GM19438 (cell line): ENCODE measurements around the gene BRI3BP.
A peak's percentile ranks its signal among the peaks of the same experiment; 100 is the strongest.

Experiments
- ATAC-seq: cut with Tn5 transposase; IDR thresholded peaks from one replicate; pipeline ENCODE4 v1.9.1; 2021; ENCODE audit warnings: low read depth; ENCODE audit not compliant: unreplicated experiment

Gene BRI3BP, protein sequence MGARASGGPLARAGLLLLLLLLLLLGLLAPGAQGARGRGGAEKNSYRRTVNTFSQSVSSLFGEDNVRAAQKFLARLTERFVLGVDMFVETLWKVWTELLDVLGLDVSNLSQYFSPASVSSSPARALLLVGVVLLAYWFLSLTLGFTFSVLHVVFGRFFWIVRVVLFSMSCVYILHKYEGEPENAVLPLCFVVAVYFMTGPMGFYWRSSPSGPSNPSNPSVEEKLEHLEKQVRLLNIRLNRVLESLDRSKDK

DNA sequence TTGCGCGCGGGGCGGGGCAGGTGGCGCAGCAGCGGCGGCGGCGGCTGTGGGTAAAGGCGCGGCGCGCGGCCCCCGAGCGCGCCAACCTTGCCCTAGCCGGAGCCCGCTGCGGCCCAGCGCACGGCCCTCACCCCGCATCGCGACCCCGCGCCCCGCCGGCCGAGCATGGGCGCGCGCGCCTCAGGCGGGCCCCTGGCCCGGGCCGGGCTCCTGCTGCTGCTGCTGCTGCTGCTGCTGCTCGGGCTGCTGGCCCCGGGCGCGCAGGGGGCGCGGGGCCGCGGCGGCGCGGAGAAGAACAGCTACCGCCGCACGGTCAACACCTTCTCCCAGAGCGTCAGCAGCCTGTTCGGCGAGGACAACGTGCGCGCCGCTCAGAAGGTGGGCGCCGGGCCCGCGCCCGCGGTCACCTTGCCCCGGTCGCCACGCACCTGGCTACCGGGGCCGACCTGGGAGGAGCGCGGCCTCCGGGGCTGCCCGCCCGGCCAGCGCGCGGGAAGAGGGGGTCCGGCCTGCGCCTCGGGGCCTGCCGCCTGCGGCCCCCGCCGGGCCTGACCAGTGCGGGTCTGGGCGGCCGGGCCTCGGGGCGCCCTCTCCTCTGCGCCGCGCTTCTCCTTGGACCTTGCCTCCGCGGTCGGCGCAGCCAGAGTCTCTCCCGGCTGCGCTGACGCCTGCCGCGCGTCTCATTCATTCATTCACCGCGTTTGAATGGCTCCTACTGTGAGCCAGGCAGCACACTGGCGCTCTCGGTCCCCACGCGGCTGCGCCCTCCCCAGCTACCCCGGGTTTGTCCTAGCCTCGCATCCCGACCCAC lies at the start of gene BRI3BP:
TSS of gene BRI3BP (plus strand) at position 20 of the 811 bp plus-strand sequence. CDS start at position 166, 146 bp downstream.
- peak; percentile 36 for ATAC-seq

DNA sequence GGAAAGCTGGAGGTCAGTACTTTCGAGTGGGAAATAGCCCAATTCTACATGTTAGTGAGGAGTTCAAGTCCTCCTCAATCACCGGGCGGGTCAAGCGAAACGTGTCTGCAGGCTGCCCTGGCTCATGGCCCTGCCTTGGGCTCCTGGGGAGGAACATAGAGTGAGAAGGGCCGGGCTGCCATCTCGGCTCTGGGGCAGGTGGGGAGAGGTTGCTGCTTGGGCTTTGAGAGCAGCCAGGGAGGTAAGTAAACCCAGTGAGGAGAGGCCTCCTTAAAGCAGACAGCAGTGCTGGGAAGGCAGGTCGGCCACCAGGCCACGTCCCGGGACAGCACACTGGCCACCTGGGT lies 47.0 kb upstream of the BRI3BP start:
- ATAC-seq: no peak

DNA sequence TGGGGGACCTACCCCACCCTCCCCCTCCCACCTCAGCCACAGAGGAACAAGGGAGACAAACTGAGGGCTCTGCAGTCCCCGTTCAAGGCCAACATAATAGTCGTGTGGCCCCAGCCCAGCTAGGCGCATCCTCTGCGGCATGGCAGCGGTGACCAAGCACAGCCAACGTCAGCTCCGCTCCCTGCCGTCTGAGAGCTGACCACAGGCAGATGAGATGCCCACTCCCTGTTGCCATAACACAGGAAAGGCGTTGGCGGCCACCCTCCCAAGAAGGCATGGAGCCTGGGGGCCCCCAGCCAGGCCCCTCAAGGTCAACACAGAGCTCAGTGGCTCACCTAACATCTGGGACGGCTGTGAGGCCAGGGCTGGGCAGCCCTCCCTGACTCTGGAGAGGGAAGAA lies 46.4 kb upstream of the BRI3BP start:
- no peak for ATAC-seq

DNA sequence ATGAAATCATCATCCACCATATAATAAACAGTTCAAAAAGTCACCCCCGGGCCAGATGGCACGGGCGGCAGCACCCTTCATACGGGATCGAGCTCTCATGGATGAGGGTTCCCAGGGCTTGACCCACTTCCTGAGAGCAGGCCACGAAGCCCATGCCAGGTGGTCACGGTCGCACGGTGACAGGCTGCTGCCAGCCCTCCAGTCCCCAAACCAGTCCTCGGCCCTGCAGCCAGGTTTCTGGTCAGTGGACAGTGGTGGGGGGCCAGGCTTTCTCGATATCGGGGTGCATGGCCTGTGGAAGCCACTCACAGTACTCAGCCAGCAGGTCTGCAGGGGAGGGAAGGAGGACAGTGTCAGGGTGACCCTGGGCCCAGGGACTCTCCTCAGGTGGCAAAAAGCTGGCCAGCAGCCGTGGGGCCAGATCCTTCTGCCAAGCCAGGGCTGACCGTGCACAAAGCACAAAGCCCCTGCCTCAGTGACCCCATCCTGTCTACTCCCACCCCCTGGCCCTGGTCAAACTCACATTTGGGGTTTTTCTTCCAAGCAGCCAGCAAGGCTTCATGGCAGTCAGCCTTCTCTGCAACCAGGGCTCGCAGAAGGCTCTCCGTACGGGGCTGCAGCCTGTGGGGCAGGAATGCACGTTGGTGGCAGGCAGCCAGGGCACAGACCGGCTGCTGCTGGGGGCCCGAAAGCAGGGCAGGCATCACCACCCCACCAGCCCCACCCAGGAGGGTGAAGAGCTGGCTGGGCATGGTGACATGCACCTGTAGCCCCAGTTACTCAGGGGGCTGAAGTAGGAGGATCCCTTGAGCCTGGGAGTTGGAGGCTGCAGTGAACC lies 45.7 kb upstream of the BRI3BP start:
- no peak for ATAC-seq

DNA sequence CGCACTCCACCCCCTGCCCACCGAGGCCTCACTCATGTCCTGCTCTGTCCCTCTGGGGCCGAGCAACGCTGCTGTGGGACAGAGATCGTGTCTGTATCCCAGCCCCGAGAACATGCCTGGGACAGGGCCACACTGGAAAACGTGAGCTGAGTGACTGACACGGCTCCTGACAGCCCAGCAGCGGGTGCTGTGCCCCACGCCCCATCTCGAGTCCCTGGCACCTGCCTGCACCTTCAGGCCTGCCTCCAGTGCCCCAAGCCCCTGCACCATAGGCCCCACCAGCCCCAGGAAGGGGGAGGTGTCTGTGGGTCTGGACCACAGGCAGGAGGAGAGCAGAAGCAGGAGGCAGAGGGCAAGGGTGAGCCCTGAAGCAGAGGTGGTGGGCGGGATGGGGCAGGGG lies 44.4 kb upstream of the BRI3BP start:
- no peak for ATAC-seq

DNA sequence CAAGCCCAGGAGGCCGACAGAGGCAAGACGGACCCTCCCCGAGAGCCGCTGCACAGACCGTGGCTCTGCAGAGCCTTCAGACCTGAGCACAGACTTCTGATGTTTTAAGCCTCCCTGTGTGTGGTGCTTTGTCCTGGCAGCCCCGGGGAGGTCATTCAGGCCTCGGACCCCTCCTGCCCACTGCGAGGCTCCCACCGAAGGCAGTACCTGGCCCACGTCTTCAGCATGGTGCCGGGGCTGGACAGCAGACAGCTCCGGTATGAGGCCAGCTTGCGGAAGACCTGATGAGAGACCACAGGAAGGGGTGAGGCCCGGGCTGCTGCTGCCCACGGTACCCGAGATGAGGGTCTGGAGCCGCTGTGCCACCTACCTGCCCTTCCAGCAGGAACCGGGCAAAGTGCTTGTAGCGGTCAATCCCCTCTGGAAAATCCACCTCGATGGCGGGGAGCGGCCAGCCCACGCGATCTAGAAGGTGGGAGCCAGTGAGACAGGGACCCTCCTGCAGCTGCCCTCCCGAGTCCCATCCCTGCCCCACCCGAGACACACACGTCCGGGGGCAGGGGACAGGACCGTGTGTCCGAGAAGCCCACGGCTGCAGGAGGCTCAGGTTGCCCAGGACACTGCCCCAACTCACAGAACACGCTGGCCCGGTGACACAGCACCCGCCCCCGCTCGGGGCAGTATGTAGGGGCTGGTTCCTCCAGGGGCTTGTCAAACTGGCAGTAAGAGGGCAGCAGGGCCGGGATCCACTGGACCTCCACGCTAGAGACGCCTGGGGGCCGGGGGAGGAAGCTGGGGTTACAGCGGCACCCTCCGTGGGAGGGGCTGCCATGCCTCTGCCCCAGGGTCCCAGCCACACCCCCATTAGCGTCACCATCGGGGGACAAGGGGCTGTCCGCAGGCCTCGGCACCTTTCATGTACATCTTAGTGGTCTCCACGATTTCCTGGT lies 43.4 kb upstream of the BRI3BP start:
- ATAC-seq: no peak

DNA sequence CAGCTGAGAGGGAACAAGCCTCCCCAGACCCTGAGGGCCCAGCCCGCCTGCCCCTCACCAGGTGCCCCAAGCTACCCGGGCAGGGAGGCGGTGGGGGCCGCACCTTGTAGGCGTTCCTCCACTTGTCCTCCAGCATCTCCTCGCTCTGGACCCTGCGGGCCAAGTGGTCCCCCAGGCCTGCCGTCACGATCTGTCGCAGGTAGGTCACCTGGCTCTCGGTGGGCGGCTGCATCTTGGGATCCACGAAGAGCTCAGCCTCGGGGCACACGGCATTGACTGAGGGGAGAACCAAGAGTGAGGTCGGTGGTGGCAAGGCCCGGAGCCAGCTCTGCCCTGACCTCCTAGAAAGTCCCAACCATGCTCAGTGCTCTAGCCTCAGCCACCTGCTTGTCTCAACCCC lies 41.1 kb upstream of the BRI3BP start:
- no peak for ATAC-seq

DNA sequence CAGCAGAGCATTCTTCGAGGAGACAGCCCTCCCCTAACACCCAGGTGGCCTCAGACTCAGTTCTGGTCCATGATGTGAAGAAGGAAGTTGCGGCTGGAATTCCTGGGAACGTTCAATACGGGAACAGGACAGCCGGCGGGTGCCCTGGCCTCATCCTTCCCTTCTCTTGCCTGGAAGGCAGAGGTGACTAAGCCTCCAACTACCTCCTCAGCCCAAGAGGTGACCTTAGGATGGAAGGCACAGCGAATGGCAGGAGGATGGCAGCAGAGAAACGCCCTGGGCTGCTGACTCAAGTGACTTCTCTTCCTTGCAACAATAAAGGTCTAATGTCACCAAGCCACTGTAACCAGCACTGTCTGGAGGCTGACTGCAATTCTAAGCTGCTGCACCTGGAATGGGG lies 40.6 kb upstream of the BRI3BP start:
- no peak for ATAC-seq

DNA sequence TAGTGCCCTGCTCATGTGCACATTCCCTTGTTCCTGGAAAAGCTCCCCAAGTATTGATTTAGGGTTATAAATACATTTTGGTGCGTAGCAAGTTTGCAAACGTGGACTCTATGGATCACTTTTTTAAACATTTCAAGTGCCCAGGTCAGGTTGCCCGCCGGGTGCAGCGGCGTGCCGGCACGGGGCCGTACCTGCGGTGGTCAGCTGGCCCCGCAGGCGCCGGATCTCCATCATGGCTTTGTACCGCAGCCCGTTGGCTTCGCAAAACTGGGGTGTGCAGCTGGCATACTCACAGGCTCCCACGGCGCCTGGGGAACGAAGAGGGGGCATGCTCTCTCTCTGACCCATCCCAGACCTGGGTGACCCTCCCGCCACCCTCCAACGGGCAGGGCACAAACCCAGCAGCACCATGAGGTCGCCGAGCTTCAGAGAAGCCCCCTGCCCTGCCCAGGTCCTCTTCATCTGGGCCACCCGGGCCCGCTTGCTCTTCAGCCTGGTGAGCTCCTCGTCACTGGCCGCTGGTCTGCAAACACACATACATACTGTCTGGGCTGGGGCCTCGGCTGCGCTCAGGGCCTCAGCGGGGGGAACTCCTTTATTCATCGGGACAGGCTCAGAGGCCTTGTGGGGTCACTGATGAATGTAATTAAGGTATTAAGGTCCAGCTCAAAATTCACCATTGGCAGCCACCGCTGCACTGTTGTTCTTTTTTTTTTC lies 39.6 kb upstream of the BRI3BP start:
- no peak for ATAC-seq

DNA sequence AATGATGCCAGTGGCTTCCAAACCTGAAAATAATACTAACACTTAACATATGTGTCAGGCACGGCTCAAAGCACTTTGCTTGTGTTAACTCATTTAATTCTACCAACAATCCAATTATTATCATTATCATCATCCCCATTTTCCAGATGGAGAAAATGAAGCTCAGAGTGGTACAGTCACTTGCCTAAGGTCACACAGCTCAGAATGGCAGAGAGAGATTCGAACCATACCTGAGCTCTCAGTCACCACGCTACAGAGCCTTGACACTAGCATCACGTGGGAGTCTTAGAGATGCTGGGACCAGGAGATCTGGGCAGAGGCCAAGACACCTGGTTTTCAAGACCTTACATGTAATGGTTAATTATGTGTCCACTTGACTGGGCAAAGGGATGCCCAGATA lies 38.7 kb upstream of the BRI3BP start:
- ATAC-seq: no peak

DNA sequence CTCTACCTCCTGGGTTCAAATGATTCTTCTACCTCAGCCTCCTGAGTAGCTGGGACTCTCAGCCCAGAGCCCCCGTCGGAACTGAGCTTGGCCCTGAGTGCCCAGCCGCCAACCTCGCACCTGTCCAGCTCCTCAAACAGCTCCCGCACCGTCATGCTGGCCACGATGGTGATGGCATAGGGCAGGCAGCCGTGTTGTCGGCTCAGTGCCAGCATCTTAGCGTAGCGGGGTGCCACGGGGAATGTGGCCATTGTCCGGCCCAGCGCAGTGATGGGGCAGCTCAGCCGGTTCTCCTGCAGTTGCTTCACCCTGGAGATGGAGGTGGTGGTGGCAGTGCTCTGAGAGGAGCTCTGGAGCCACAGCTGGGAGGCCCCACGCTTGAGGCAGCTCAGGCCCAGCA lies 36.9 kb upstream of the BRI3BP start:
- ATAC-seq: no peak

DNA sequence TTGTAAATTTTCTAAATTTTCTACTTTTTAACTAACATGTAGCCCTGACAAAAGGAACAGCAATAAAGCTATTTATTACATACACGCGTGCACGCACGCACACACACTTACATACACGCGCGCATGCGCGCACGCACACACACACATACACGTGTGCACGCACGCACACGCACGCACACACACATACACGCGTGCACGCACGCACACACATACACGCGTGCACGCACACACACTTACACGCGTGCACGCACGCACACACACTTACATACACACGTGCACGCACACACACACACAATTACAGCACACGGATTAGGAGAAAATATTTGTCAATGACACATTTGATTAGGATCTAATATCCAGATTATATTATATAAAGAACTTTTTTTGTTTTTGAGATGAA lies 32.4 kb upstream of the BRI3BP start:
- ATAC-seq: no peak

DNA sequence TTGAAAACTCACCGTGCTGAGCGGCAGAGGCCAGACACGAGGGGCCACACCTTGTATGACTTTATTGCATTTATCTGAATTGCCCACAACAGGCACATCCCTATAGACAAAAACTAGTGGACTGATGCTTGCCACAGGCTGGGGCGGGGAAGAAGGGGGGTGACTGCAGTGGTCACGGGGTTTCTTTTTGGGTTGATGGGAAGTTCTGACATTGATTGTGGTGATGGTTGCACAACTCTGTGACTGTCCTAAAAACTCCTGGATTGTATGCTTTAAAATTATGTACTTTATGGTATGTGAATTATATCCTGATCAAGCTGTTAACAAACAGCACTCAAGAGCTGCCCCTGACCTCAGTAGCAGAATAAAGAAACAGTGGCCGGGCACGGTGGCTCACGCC lies 30.2 kb upstream of the BRI3BP start:
- ATAC-seq: no peak

DNA sequence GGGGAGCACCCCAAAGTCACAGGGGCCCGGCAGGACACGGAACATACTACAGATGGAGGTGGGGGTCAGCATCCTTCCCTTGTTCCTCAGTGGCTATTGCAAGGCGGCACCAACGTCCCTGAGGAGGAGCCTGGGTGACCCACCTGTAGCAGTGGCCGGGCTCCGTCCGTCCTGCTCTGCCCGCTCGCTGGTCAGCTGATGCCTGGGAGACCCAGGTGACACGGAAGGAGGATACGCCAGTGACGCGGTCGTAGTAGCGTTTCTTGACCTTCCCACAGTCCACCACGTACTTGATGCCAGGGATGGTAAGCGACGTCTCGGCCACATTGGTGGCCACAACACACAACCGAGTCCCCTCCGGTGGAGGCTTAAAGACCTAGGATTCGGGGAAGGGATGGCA lies 29.2 kb upstream of the BRI3BP start:
- ATAC-seq: no peak

DNA sequence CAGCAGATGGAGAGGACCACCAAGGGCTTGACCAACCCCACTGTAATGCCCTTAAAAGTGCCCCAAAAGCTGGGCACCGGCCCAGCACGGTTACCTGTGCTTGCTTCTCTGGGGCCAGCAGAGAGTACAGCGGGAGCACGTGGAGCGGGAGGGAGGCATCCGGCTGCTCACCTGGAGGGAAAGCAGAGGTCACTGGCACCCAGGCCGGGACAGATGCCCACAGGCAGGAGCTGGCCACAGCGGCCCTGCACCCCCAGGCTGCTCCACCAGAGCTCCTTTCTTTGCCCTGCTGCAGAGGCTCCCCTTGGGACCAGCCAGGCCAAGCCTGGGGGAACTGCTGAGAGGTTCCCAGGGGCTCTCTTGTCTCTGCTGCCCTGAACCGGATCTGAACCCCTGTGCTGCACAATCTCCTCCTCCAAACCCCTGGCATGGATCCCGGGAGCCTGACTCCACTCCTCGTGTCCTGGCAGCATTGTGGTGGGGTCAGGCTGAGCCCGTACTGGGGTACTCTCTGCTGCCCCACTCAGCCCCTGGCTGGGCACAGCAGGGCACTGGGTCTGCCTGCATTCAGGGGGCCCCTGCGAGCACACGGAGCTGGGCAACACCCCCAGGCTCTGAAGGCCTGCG lies 28.5 kb upstream of the BRI3BP start:
- ATAC-seq: no peak

DNA sequence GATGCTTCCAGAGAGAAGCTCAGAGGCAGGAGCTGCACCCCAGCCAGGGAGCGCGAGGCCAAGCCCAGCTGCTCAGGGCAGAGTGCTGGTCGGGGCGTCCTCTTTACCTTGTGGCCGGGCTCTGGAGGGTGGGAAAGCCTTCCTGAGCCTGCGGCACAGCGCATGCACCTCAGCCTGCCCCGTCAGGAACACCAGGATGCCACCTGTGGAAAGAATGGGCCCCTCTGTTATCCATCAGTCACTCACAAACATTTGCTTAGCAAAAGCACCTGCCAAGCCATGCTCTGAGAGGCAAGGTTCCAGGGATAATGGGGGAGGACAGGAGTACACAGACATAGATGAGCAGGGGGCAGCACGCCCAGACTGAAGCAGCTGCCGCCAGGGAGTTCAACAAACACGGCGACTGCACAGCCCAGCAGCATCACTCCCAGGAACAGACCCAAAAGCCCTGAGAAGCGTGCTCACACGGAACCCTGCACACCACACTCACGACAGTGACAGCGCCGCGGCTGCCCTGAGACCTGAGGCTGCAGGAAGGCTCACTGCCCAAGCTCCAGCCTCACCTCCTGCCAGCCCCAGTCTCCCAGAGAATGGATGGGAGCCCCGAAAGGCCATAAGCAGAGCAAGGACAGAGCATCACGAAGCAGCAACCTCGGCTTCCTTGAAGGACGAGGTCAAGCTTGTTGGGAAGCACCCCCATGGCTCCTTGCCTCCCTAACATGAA lies 26.3 kb upstream of the BRI3BP start:
- ATAC-seq: no peak

DNA sequence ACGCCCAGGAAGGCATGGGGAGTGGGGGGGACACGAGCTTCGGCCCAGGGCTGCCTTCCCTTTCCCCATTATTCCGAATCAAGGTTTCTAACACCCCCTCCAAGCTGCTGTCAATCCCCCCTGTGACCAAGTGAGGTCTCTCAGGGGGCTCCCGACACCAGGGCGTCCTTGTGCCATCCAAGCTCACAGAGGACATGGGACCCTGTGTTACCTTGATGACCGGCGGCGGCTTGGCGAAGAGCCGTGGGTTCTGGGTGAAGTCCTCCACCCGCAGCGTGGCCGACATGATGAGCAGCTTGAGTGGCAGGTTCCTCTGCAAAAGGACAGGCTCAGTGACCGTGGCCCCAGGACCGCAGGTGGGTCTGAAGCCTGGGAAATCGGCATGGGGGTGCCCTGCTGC lies 24.8 kb upstream of the BRI3BP start:
- ATAC-seq: no peak

DNA sequence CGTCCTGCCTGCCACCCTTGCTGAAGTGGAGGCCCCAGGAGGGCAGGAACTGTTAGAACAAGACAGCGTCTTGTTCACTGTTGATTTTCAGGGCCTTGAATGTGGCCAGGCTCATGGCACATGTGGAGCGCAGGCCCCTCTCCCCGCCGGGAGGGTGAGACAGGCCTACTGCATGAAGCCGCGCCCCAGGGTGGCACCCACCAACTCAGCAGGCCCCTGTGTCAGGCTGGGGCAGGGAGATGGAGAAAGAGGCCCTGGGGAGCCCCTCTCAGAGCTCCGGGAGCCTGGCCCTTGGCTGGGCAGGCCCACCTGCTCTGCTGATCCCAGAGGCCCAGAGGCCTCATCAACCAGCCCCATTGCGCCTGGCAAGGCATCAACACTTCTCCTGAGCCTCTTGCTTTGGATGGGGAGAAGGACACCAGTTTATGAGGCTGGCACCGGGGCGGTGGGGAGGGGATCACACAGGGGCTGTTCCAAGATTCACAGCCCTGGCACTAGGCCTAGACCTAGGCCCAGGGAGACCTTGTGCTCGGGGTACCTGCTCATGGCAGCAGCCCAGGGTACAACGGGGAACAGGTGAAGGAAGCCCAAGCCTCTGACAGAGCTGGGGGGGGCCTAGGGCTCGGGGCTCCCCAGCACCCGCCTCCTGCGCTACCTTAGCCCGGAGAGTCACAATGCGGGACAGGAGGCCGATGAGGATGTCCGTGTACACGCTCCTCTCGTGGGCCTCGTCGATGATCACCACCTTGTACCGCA lies 22.6 kb upstream of the BRI3BP start:
- ATAC-seq: no peak
